ENCODE results near the gene SDF4. TPM values are rescaled to one million over a fixed set of nuclear protein-coding genes. Genes with fewer than 3 reads are reported as not detected.

Gene SDF4
- total and polyA plus RNA-seq, 2 donors (not counting 1 experiment from before 2014, with no cell fraction given) = 100 to 143 TPM

DNA sequence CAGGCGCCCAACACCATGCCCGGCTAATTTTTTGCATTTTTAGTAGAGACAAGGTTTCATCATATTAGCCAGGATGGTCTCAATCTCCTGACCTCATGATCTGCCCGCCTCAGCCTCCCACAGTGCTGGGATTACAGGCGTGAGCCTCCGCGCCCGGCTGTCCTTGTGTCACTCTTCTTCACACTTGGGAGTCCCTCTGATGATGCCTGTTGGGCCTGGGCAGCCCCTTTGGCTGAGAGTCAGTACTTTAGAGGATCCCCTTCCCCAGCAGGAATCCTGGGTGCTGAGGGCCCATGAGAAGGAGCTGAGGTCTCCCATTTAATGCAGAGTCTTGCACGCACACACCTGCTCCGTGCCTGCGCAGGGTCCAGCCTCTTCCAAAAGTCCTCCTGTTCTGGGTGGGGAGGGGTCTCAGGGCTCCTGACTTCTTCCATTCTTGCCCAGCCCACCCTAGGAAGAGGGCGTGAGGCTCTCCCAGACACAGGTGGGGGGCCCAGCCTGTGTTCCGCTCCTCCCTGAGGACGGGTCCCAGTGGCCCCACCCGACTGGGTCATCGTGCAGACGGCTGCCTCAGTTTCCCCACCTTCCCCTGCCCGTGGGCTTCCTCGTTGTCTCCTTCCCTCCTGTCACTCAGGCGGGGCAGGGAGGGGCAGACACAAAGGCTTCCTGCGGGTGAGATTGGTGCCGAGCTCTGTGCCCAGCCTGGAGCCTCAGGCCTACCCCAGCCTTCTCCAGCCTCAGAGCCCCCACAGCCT is 54.2 kb downstream of the SDF4 start:
- no peak overlapping the region for H3K27ac ChIP-seq (ENCODE audit: low read length in 2 of 2)
- no peaks in the 10 kb centered on the region for H3K79me2 ChIP-seq (ENCODE audit: control insufficient read depth, insufficient read depth, low read length)
- H3K4me2 ChIP-seq (replicated peaks; ENCODE audit: low read depth, low read length, poor library complexity, severe bottlenecking) = no peak overlapping the region
- Mint-ChIP-seq H3K4me3 (no peak overlapping the region), H3K27me3 (peaks cover 21% of the 10 kb centered on the region), H3K9me3 (ENCODE audit: insufficient read depth) (no peaks in the 10 kb centered on the region), H3K27ac (no peak overlapping the region), H3K4me1 (peaks cover 36% of the 10 kb centered on the region)
- WGBS (ENCODE audit: insufficient coverage) = 90% methylated on average over 20 of the region's 21 CpGs
- no peak overlapping the region for H3K4me3 ChIP-seq (ENCODE audit: control extremely low read depth in 1 of 5, extremely low read depth in 1 of 5, insufficient read depth in 1 of 5, low read depth in 2 of 5, low read length in 4 of 5)
- H3K27me3 ChIP-seq (replicated peaks in 1 of 4; ENCODE audit: control extremely low read depth in 1 of 4, control insufficient read depth in 3 of 4, insufficient read depth in 4 of 4, low read length in 3 of 4) = peaks cover 0 to 62% (median 25%) of the 10 kb centered on the region in 4 experiments
- H4K20me1 ChIP-seq (ENCODE audit: control insufficient read depth, insufficient read depth, low read length, poor library complexity, severe bottlenecking) = no peaks in the 10 kb centered on the region
- ChIA-PET CTCF (no interaction called here), POLR2A (no interaction called here)
- no peaks in the 10 kb centered on the region for H3K36me3 ChIP-seq (replicated peaks in 1 of 2; ENCODE audit: control extremely low read depth in 1 of 2, control insufficient read depth in 1 of 2, extremely low read depth in 1 of 2, insufficient read depth in 2 of 2, low read length in 1 of 2)
- peaks cover 32 to 46% of the 10 kb centered on the region in 2 donors for H3K4me1 ChIP-seq (ENCODE audit: control insufficient read depth in 2 of 2, insufficient read depth in 2 of 2, low read length in 2 of 2)
- no peak overlapping the region for H3K9ac ChIP-seq (ENCODE audit: low read length)
- ATAC-seq (ENCODE audit: low read depth) (no peak), DNase-seq (no peak)
- no peak overlapping the region for H2AFZ ChIP-seq (ENCODE audit: insufficient read depth, low read depth, low read length, poor library complexity, severe bottlenecking)
- intact Hi-C loops (cut with micrococcal nuclease) = no loop called here
- no peak for TF ChIP-seq EZH2 (IDR thresholded peaks at IDR 0.05; ENCODE audit: borderline replicate concordance, insufficient read depth, low read depth, low read length, poor library complexity, severe bottlenecking)
- TF ChIP-seq, protein P1, sequence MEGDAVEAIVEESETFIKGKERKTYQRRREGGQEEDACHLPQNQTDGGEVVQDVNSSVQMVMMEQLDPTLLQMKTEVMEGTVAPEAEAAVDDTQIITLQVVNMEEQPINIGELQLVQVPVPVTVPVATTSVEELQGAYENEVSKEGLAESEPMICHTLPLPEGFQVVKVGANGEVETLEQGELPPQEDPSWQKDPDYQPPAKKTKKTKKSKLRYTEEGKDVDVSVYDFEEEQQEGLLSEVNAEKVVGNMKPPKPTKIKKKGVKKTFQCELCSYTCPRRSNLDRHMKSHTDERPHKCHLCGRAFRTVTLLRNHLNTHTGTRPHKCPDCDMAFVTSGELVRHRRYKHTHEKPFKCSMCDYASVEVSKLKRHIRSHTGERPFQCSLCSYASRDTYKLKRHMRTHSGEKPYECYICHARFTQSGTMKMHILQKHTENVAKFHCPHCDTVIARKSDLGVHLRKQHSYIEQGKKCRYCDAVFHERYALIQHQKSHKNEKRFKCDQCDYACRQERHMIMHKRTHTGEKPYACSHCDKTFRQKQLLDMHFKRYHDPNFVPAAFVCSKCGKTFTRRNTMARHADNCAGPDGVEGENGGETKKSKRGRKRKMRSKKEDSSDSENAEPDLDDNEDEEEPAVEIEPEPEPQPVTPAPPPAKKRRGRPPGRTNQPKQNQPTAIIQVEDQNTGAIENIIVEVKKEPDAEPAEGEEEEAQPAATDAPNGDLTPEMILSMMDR (IDR thresholded peaks at IDR 0.05) = no peak
- peaks cover 0 to 14% (median 0%) of the 10 kb centered on the region in 3 donors for H3K9me3 ChIP-seq (ENCODE audit: control extremely low read depth in 1 of 3, control insufficient read depth in 2 of 3, insufficient read depth in 1 of 3, low read length in 2 of 3)

DNA sequence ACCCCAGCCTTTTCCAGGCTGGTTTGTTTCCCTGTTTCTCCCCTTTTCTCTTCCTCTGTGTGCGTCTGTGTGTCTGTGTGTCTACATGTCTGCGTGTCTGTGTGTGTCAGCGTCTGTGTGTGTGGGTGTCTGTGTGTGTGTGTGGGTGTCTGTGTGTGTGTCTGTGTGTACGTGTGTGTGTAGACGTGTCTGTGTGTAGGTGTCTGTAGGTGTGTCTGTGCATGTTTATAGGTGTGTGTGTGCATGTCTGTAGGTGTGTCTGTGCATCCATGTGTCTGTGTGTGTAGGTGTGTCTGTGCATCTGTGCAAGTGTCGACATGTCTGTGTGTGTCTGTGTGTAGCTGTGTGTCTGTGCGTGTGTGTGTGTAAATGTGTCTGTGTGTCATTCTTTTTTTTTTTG is 54.9 kb downstream of the SDF4 start:
- Mint-ChIP-seq H3K4me1 (peaks cover 40% of the 10 kb centered on the region), H3K4me3 (peak overlapping the region; percentile 8), H3K27me3 (peaks cover 21% of the 10 kb centered on the region), H3K9me3 (ENCODE audit: insufficient read depth) (no peaks in the 10 kb centered on the region), H3K27ac (peak overlapping the region; percentile 73)
- Histone ChIP-seq H4K20me1 (ENCODE audit: control insufficient read depth, insufficient read depth, low read length, poor library complexity, severe bottlenecking) (no peaks in the 10 kb centered on the region), H3K9ac (ENCODE audit: low read length) (no peak overlapping the region), H3K4me1 (ENCODE audit: control insufficient read depth in 2 of 2, insufficient read depth in 2 of 2, low read length in 2 of 2) (peaks cover 38 to 50% of the 10 kb centered on the region in 2 donors), H3K27ac (ENCODE audit: low read length in 2 of 2) (no peak overlapping the region), H3K79me2 (ENCODE audit: control insufficient read depth, insufficient read depth, low read length) (no peaks in the 10 kb centered on the region), H3K36me3 (replicated peaks in 1 of 2; ENCODE audit: control extremely low read depth in 1 of 2, control insufficient read depth in 1 of 2, extremely low read depth in 1 of 2, insufficient read depth in 2 of 2, low read length in 1 of 2) (no peaks in the 10 kb centered on the region), H3K4me3 (ENCODE audit: control extremely low read depth in 1 of 5, extremely low read depth in 1 of 5, insufficient read depth in 1 of 5, low read depth in 2 of 5, low read length in 4 of 5) (no peak overlapping the region), H3K4me2 (replicated peaks; ENCODE audit: low read depth, low read length, poor library complexity, severe bottlenecking) (no peak overlapping the region), H2AFZ (ENCODE audit: insufficient read depth, low read depth, low read length, poor library complexity, severe bottlenecking) (no peak overlapping the region), H3K27me3 (replicated peaks in 1 of 4; ENCODE audit: control extremely low read depth in 1 of 4, control insufficient read depth in 3 of 4, insufficient read depth in 4 of 4, low read length in 3 of 4) (peaks cover 0 to 59% (median 23%) of the 10 kb centered on the region in 4 experiments), H3K9me3 (ENCODE audit: control extremely low read depth in 1 of 3, control insufficient read depth in 2 of 3, insufficient read depth in 1 of 3, low read length in 2 of 3) (peaks cover 0 to 14% (median 0%) of the 10 kb centered on the region in 3 donors)
- no peak for DNase-seq
- TF ChIP-seq, protein P1 (IDR thresholded peaks at IDR 0.05) = no peak
- no peak for TF ChIP-seq EZH2 (IDR thresholded peaks at IDR 0.05; ENCODE audit: borderline replicate concordance, insufficient read depth, low read depth, low read length, poor library complexity, severe bottlenecking)
- WGBS (ENCODE audit: insufficient coverage) = 61% methylated on average over 3 of the region's 7 CpGs
- intact Hi-C loops (cut with micrococcal nuclease) = no loop called here
- CTCF ChIA-PET = no interaction called here
- POLR2A ChIA-PET = no interaction called here
- no peak for ATAC-seq (ENCODE audit: low read depth)

Data from B cell (primary cell).